Chondrocyte (in vitro differentiated cells): ENCODE results near the gene PHACTR1. TPM values are rescaled to one million over a fixed set of nuclear protein-coding genes. Genes with fewer than 3 reads are reported as not detected.
"Not testable (repeated sequence)": the region's sequence is repeated elsewhere in the genome, so short reads cannot be mapped to it uniquely, and the experiment has no call there.

Experiments
- DNase-seq: peaks from one replicate; pipeline ENCODE4 v3.0.0; 2021; ENCODE audit warnings: mixed read lengths, low spot score
- H3K27ac Mint-ChIP-seq: one replicate; pipeline ENCODE4 v1.8.0; 2021; ENCODE audit warnings: mild to moderate bottlenecking, moderate library complexity, mixed read lengths; ENCODE audit not compliant: unreplicated experiment
- H3K27me3 Mint-ChIP-seq: 2 replicates; pipeline ENCODE4 v1.8.0; 2021; ENCODE audit warnings: low read depth, mixed read lengths
- H3K36me3 Mint-ChIP-seq: 2 replicates; pipeline ENCODE4 v1.8.0; 2021; ENCODE audit warnings: low read depth, mixed read lengths
- H3K4me1 Mint-ChIP-seq: 2 replicates; pipeline ENCODE4 v1.8.0; 2021; ENCODE audit warnings: low read depth, mild to moderate bottlenecking, mixed read lengths
- H3K4me3 Mint-ChIP-seq: one replicate; pipeline ENCODE4 v1.8.0; 2021; ENCODE audit warnings: mild to moderate bottlenecking, moderate library complexity, mixed read lengths; ENCODE audit not compliant: unreplicated experiment
- H3K9me3 Mint-ChIP-seq: 2 replicates; pipeline ENCODE4 v1.8.0; 2021; ENCODE audit warnings: low read depth, mixed read lengths
- CTCF ChIP-seq: fragments of 200-600 bp; sonication (generic); IDR thresholded peaks from 2 replicates; pipeline ENCODE4 v1.5.0; 2021; ENCODE audit warnings: antibody characterized with exemption, mild to moderate bottlenecking, moderate library complexity
- total RNA-seq: library from RNA; stranded (reverse); gene quantifications from 3 replicates; pipeline ENCODE4 v1.2.1, GENCODE V29; 2021

Gene PHACTR1
- total RNA-seq, 1 donor from 2014 or later, result 2.1 TPM

DNA sequence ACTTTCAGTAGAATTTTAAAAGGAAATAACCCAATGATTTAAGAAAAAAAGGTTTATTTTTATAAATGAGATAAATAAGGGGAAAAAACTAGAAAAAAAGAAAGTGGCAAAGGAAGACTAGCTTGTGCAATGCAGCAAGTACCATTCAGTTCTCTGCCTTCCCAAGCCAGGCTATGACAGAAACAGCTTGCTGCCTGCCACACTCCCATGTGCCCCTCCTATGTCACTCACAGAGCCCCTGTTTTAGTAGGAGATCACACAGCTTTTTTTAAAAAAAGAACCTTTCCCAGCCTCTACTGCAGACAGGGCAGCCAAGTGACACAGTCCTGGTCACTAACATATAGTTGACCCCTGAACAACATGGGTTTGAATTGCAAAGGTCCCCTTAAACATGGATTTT, 598.2 kb downstream of the PHACTR1 start:
- TF ChIP-seq CTCF, result no peak
- no peak for DNase-seq
- no peak overlapping the region for H3K4me3 Mint-ChIP-seq
- peaks cover 34% of the 10 kb centered on the region for H3K36me3 Mint-ChIP-seq
- H3K9me3 Mint-ChIP-seq, result no peaks in the 10 kb centered on the region
- H3K27ac Mint-ChIP-seq, result no peak overlapping the region
- no peaks in the 10 kb centered on the region for H3K27me3 Mint-ChIP-seq
- no peaks in the 10 kb centered on the region for H3K4me1 Mint-ChIP-seq

GRCh38 chr6:13315896-13316295, 599.3 kb downstream of the PHACTR1 start:
- H3K4me1 Mint-ChIP-seq, result no peaks in the 10 kb centered on the region
- DNase-seq, result no peak
- H3K9me3 Mint-ChIP-seq, result no peaks in the 10 kb centered on the region
- peaks cover 42% of the 10 kb centered on the region for H3K36me3 Mint-ChIP-seq
- no peak overlapping the region for H3K4me3 Mint-ChIP-seq
- TF ChIP-seq CTCF, result no peak
- H3K27me3 Mint-ChIP-seq, result no peaks in the 10 kb centered on the region
- no peak overlapping the region for H3K27ac Mint-ChIP-seq

- H3K9me3 Mint-ChIP-seq, result no peaks in the 10 kb centered on the region
- no peak for DNase-seq
- H3K27me3 Mint-ChIP-seq, result no peaks in the 10 kb centered on the region
- peaks cover 44% of the 10 kb centered on the region for H3K36me3 Mint-ChIP-seq
- H3K4me1 Mint-ChIP-seq, result no peaks in the 10 kb centered on the region
- no peak overlapping the region for H3K4me3 Mint-ChIP-seq
- no peak overlapping the region for H3K27ac Mint-ChIP-seq
- TF ChIP-seq CTCF, result no peak
Measured at GRCh38 chr6:13318821-13319220, 602.3 kb downstream of the PHACTR1 start.

- Mint-ChIP-seq H3K36me3 (peaks cover 47% of the 10 kb centered on the region), H3K27ac (no peak overlapping the region), H3K4me1 (no peaks in the 10 kb centered on the region), H3K9me3 (no peaks in the 10 kb centered on the region), H3K27me3 (no peaks in the 10 kb centered on the region), H3K4me3 (no peak overlapping the region)
- TF ChIP-seq CTCF, result no peak
- DNase-seq, result no peak
Measured at GRCh38 chr6:13319891-13320564, 603.5 kb downstream of the PHACTR1 start.

DNA sequence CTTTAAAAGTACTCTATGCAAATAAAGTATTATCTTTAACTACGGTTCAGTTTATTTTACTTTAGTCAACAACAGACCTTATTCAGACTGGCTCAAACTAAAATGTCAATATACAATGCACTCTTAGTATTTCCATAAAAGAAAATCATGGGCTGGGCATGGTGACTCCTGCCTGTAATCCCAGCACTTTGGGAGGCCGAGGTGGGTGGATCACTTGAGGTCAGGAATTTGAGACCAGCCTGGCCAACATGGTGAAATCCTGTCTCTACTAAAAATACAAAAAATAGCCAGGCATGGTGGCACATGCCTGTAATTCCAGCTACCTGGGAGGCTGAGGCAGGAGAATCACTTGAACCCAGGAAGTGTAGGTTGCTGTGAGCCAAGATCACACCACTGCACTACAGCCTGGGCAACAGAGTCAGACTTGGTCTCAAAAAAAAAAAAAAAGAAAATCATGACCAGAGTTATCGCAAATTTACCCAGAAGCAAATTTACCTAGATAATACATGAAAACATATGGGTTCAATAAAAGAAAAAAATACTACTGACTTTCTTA, 609.5 kb downstream of the PHACTR1 start:
- peaks cover 11% of the 10 kb centered on the region for H3K36me3 Mint-ChIP-seq
- not testable (repeated sequence) for H3K27ac Mint-ChIP-seq, DNase-seq, H3K9me3 Mint-ChIP-seq, H3K27me3 Mint-ChIP-seq, H3K4me3 Mint-ChIP-seq
- peaks cover 26% of the 10 kb centered on the region for H3K4me1 Mint-ChIP-seq

- TF ChIP-seq CTCF, result no peak
- DNase-seq, result no peak
Measured at GRCh38 chr6:13327691-13328075, 611.1 kb downstream of the PHACTR1 start.

More at GRCh38 chr6:13327691-13328075, 611.1 kb downstream of the PHACTR1 start:
- peaks cover 8% of the 10 kb centered on the region for H3K36me3 Mint-ChIP-seq
- H3K9me3 Mint-ChIP-seq, result no peaks in the 10 kb centered on the region
- peak overlapping the region; percentile 93 for H3K27ac Mint-ChIP-seq
- peaks cover 26% of the 10 kb centered on the region for H3K4me1 Mint-ChIP-seq
- no peaks in the 10 kb centered on the region for H3K27me3 Mint-ChIP-seq
- peak overlapping the region; percentile 89 for H3K4me3 Mint-ChIP-seq
